Hematopoietic multipotent progenitor cell treated with erythropoietin and hydrocortisone succinate and interleukin-3 and kit ligand, for 17 days (in vitro differentiated cells): ENCODE results near the gene DAZ3.
"Not testable (repeated sequence)": the region's sequence is repeated elsewhere in the genome, so short reads cannot be mapped to it uniquely, and the experiment has no call there.

Experiments
- DNase-seq: peaks from one replicate; pipeline ENCODE4 v3.0.0-alpha.2; 2015; ENCODE audit warnings: low spot score

DAZ3 gene, protein sequence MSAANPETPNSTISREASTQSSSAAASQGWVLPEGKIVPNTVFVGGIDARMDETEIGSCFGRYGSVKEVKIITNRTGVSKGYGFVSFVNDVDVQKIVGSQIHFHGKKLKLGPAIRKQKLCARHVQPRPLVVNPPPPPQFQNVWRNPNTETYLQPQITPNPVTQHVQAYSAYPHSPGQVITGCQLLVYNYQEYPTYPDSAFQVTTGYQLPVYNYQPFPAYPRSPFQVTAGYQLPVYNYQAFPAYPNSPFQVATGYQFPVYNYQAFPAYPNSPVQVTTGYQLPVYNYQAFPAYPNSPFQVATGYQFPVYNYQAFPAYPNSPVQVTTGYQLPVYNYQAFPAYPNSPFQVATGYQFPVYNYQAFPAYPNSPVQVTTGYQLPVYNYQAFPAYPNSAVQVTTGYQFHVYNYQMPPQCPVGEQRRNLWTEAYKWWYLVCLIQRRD

DNA sequence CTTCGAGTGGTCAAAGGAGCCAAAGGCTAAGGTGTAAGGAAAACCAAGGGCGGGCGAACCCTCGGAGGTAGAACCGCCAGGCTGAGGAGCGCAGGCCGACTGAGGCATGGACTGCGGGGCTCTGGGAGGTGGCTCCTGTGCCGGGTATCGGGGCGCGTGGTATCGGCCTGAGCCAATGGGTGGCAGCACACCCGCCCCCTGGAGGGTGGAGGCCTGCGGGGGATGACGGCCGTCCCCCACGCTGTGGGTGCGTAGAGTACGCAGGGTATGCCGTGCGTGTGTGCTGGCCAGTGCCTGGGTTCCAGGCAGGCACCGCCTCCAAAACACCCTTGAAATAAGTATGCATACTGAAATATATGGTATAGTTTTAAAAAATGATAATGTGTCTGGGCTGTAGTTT, at the start of gene DAZ3:
Gene DAZ3, minus strand, starts transcription at position 101 of the 400 bp plus-strand sequence. CDS start 208 bp downstream, outside the sequence.
- DNase-seq = not testable (repeated sequence)

DNA sequence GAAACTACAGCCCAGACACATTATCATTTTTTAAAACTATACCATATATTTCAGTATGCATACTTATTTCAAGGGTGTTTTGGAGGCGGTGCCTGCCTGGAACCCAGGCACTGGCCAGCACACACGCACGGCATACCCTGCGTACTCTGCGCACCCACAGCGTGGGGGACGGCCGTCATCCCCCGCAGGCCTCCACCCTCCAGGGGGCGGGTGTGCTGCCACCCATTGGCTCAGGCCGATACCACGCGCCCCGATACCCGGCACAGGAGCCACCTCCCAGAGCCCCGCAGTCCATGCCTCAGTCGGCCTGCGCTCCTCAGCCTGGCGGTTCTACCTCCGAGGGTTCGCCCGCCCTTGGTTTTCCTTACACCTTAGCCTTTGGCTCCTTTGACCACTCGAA, 20.4 kb upstream of the DAZ3 start, which contains the start of gene DAZ4:
Gene DAZ4, plus strand, starts transcription at position 301 of the 400 bp plus-strand sequence. CDS start 208 bp downstream, outside the sequence.
- DNase-seq = not testable (repeated sequence)

DNA sequence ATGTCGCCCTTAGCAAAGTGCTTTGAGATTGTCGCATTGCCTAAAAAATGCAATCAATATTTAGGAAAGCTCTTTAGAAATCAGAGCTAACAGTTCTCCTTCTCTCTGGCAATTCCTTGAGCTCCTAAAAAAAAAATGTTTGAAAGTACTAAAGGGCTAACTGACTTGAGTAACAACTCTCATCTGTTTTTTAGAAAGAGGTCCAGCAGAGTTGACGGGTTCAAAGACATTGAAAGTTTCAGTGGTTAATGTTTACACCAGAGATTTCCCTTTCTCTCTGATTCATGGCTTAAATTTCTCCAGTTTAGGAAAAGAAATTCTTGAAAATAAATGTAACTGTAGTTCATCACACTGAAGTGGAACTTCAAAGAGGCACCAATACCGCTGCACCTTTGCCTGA, 11.9 kb upstream of the DAZ3 start:
- not testable (repeated sequence) for DNase-seq

DNA sequence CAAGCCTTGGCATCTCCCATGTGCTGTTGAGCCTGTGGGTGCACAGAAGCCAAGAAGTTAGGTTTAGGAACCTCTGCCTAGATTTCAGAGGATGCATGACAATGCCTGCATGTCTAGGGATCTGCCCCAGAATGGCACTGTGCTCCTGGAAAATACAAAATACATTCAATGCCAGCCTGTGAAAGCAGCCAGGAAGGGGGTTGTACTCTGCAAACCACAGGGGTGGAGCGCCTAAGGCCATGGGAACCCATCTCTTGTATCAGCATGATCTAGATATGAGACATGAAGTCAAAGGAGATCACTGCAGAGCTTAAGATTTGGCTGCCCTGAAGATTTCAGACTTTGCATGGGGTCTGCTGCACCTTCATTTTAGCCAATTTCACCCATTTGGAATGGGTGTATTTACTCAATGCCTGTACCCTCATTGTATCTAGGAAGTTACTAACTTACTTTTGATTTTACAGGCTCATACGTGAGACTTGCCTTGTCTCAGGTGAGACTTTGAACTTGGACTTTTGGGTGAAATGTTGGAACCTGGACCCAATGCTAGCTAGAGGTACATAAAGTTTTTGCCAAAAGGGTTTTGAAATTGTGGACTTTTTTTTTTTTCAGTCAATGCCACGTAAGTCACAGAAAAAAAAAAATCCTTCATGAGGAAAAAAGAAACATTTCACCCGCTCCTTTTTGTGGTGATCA, 11.1 kb upstream of the DAZ3 start:
- not testable (repeated sequence) for DNase-seq

DNA sequence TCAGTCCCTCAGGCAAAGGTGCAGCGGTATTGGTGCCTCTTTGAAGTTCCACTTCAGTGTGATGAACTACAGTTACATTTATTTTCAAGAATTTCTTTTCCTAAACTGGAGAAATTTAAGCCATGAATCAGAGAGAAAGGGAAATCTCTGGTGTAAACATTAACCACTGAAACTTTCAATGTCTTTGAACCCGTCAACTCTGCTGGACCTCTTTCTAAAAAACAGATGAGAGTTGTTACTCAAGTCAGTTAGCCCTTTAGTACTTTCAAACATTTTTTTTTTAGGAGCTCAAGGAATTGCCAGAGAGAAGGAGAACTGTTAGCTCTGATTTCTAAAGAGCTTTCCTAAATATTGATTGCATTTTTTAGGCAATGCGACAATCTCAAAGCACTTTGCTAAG, 8.6 kb upstream of the DAZ3 start:
- not testable (repeated sequence) for DNase-seq
